ENCODE results near the gene BANP. TPM values are rescaled to one million over a fixed set of nuclear protein-coding genes. Genes with fewer than 3 reads are reported as not detected.
A peak's percentile ranks its signal among the peaks of the same experiment; 100 is the strongest.
"Not testable (repeated sequence)": the region's sequence is repeated elsewhere in the genome, so short reads cannot be mapped to it uniquely, and the experiment has no call there.

BANP gene
- total and polyA plus RNA-seq, 2 donors from 2014 or later, result 12.4 to 26.3 TPM

- Histone ChIP-seq H3K4me3 (ENCODE audit: low read length in 3 of 3) (no peak overlapping the region), H3K27me3 (ENCODE audit: control insufficient read depth, insufficient read depth, low read length) (no peaks in the 10 kb centered on the region), H3K4me1 (ENCODE audit: control insufficient read depth in 2 of 3, insufficient read depth in 2 of 3, low read depth in 1 of 3, low read length in 3 of 3) (peaks cover 0 to 5% (median 0%) of the 10 kb centered on the region in 3 donors), H3K27ac (ENCODE audit: low read depth in 2 of 2, low read length in 2 of 2) (no peak overlapping the region), H3K9ac (ENCODE audit: low read length in 3 of 3) (no peak overlapping the region), H3K36me3 (ENCODE audit: control insufficient read depth in 2 of 3, insufficient read depth in 3 of 3, low read length in 3 of 3) (no peaks in the 10 kb centered on the region), H3K9me3 (ENCODE audit: control insufficient read depth in 2 of 3, insufficient read depth in 1 of 3, low read length in 3 of 3) (no peaks in the 10 kb centered on the region)
- DNase-seq (peak in 1 of 5 donors; percentile 35), FAIRE-seq (no peak)
- TF ChIP-seq, protein P1, sequence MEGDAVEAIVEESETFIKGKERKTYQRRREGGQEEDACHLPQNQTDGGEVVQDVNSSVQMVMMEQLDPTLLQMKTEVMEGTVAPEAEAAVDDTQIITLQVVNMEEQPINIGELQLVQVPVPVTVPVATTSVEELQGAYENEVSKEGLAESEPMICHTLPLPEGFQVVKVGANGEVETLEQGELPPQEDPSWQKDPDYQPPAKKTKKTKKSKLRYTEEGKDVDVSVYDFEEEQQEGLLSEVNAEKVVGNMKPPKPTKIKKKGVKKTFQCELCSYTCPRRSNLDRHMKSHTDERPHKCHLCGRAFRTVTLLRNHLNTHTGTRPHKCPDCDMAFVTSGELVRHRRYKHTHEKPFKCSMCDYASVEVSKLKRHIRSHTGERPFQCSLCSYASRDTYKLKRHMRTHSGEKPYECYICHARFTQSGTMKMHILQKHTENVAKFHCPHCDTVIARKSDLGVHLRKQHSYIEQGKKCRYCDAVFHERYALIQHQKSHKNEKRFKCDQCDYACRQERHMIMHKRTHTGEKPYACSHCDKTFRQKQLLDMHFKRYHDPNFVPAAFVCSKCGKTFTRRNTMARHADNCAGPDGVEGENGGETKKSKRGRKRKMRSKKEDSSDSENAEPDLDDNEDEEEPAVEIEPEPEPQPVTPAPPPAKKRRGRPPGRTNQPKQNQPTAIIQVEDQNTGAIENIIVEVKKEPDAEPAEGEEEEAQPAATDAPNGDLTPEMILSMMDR (IDR thresholded peaks at IDR 0.05; ENCODE audit: borderline replicate concordance, extremely low read depth, insufficient read depth), result peak; percentile 5
- intact Hi-C loops (cut with DNase I), result no loop called here
Measured at GRCh38 chr16:87930456-87930855, 20.8 kb upstream of the BANP start.

GRCh38 chr16:87931504-87931903 is 19.7 kb upstream of the BANP start:
- Histone ChIP-seq H3K9me3 (ENCODE audit: control insufficient read depth in 2 of 3, insufficient read depth in 1 of 3, low read length in 3 of 3) (no peaks in the 10 kb centered on the region), H3K27me3 (ENCODE audit: control insufficient read depth, insufficient read depth, low read length) (no peaks in the 10 kb centered on the region), H3K27ac (ENCODE audit: low read depth in 2 of 2, low read length in 2 of 2) (no peak overlapping the region), H3K4me3 (ENCODE audit: low read length in 3 of 3) (no peak overlapping the region), H3K36me3 (ENCODE audit: control insufficient read depth in 2 of 3, insufficient read depth in 3 of 3, low read length in 3 of 3) (no peaks in the 10 kb centered on the region), H3K4me1 (ENCODE audit: control insufficient read depth in 2 of 3, insufficient read depth in 2 of 3, low read depth in 1 of 3, low read length in 3 of 3) (no peaks in the 10 kb centered on the region), H3K9ac (ENCODE audit: low read length in 3 of 3) (no peak overlapping the region)
- DNase-seq (peak in 1 of 5 donors; percentile 39), FAIRE-seq (no peak)
- intact Hi-C loops (cut with DNase I), result no loop called here
- TF ChIP-seq, protein P1 (IDR thresholded peaks at IDR 0.05; ENCODE audit: borderline replicate concordance, extremely low read depth, insufficient read depth), result no peak

DNA sequence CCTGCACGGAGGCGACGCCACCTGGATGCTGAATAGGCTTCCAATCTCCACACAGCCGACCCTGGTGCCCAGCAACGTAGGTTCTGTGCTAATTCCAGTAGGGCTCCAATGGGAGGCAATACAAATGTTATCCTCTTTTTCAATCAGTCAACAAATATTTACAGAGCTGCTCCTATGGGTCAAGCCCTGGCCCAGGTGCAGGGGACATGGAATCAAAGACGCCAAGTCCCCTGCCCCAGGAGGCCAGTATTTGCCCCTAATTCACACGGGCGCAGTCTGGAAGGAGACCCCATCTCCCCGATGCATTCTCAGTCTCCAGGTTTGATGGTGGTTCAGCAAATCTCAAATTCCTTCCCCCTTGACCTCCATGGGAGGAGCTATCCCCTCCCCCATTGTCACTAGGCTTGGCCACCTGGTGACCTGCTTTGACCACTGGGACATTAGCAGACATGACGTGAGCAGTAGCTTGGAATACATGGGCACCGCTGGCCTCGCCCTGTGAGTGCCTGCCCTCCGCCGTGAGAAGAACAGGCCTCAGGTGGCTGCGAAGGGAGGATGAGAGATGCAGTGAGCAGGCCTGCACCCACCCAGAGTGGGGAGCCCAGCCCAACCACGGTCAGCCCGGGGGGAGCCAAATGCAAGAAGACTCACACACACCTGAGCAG is 18.6 kb upstream of the BANP start:
- H3K36me3 ChIP-seq (ENCODE audit: control insufficient read depth in 2 of 3, insufficient read depth in 3 of 3, low read length in 3 of 3); H3K4me1 ChIP-seq (ENCODE audit: control insufficient read depth in 2 of 3, insufficient read depth in 2 of 3, low read depth in 1 of 3, low read length in 3 of 3); H3K9ac ChIP-seq (ENCODE audit: low read length in 3 of 3); H3K27ac ChIP-seq (ENCODE audit: low read depth in 2 of 2, low read length in 2 of 2); H3K9me3 ChIP-seq (ENCODE audit: control insufficient read depth in 2 of 3, insufficient read depth in 1 of 3, low read length in 3 of 3); H3K4me3 ChIP-seq (ENCODE audit: low read length in 3 of 3); intact Hi-C loops (cut with DNase I); H3K27me3 ChIP-seq (ENCODE audit: control insufficient read depth, insufficient read depth, low read length); FAIRE-seq: not testable (repeated sequence)
- peak in 1 of 5 donors; percentile 30 for DNase-seq

- no peaks in the 10 kb centered on the region for H3K4me1 ChIP-seq (ENCODE audit: control insufficient read depth in 2 of 3, insufficient read depth in 2 of 3, low read depth in 1 of 3, low read length in 3 of 3)
- no peak overlapping the region for H3K27ac ChIP-seq (ENCODE audit: low read depth in 2 of 2, low read length in 2 of 2)
- no peak for DNase-seq
- no peak overlapping the region for H3K4me3 ChIP-seq (ENCODE audit: low read length in 3 of 3)
- H3K36me3 ChIP-seq (ENCODE audit: control insufficient read depth in 2 of 3, insufficient read depth in 3 of 3, low read length in 3 of 3), result no peaks in the 10 kb centered on the region
- TF ChIP-seq, protein P1 (IDR thresholded peaks at IDR 0.05; ENCODE audit: borderline replicate concordance, extremely low read depth, insufficient read depth), result no peak
- intact Hi-C loops (cut with DNase I), result no loop called here
- no peaks in the 10 kb centered on the region for H3K9me3 ChIP-seq (ENCODE audit: control insufficient read depth in 2 of 3, insufficient read depth in 1 of 3, low read length in 3 of 3)
- H3K27me3 ChIP-seq (ENCODE audit: control insufficient read depth, insufficient read depth, low read length), result no peaks in the 10 kb centered on the region
- no peak overlapping the region for H3K9ac ChIP-seq (ENCODE audit: low read length in 3 of 3)
- FAIRE-seq, result no peak
Measured at GRCh38 chr16:87933140-87933495, 18.1 kb upstream of the BANP start.

DNA sequence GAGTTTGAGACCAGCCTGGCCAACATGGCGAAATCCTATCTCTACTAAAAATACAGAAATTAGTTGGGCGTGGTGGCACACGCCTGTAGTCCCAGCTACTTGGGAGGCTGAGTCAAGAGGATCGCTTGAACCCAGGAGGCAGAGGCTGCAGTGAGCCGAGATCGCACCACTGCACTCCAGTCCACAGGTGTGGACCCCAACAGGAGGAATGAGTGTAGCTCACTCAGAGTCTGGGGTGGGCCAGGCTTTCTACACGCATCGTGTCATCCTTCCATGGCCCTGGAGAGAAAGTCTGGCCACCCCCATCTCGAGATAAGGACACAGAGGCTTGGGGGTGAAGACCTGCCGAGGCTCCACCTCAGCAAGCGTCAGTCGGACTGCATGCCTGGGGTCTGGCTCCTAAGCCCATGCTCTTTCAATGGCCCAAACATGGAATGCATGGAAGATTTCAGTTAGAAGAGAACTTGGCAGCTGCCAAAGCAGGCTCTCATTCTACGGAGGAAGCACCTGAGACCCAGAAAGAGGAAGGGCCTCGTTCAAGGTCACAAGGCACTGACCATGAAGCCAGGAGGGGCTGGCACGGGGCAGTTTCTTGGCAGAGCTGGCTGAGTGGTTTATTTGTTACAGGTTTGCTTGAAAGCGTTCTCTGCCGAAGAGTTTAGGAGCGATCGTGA is 16.3 kb upstream of the BANP start:
- H3K27me3 ChIP-seq (ENCODE audit: control insufficient read depth, insufficient read depth, low read length); DNase-seq; H3K4me1 ChIP-seq (ENCODE audit: control insufficient read depth in 2 of 3, insufficient read depth in 2 of 3, low read depth in 1 of 3, low read length in 3 of 3); FAIRE-seq; intact Hi-C loops (cut with DNase I); H3K36me3 ChIP-seq (ENCODE audit: control insufficient read depth in 2 of 3, insufficient read depth in 3 of 3, low read length in 3 of 3); H3K9ac ChIP-seq (ENCODE audit: low read length in 3 of 3); H3K4me3 ChIP-seq (ENCODE audit: low read length in 3 of 3); H3K27ac ChIP-seq (ENCODE audit: low read depth in 2 of 2, low read length in 2 of 2); H3K9me3 ChIP-seq (ENCODE audit: control insufficient read depth in 2 of 3, insufficient read depth in 1 of 3, low read length in 3 of 3): not testable (repeated sequence)

- DNase-seq; H3K27ac ChIP-seq (ENCODE audit: low read depth in 2 of 2, low read length in 2 of 2); H3K36me3 ChIP-seq (ENCODE audit: control insufficient read depth in 2 of 3, insufficient read depth in 3 of 3, low read length in 3 of 3); H3K9ac ChIP-seq (ENCODE audit: low read length in 3 of 3); H3K9me3 ChIP-seq (ENCODE audit: control insufficient read depth in 2 of 3, insufficient read depth in 1 of 3, low read length in 3 of 3); H3K27me3 ChIP-seq (ENCODE audit: control insufficient read depth, insufficient read depth, low read length); H3K4me1 ChIP-seq (ENCODE audit: control insufficient read depth in 2 of 3, insufficient read depth in 2 of 3, low read depth in 1 of 3, low read length in 3 of 3); intact Hi-C loops (cut with DNase I); H3K4me3 ChIP-seq (ENCODE audit: low read length in 3 of 3); FAIRE-seq: not testable (repeated sequence)
Measured at GRCh38 chr16:87936016-87936374, 15.2 kb upstream of the BANP start.

Data from kidney (tissue), 14 donors.